ENCODE data around the gene KRT32. TPM values are rescaled to one million over a fixed set of nuclear protein-coding genes. Genes with fewer than 3 reads are reported as not detected.

KRT32 gene
- polyA plus RNA-seq, 1 donor from 2014 or later, result not detected

- no peaks in the 10 kb centered on the region for H3K36me3 Mint-ChIP-seq
- H3K4me3 Mint-ChIP-seq, result no peak overlapping the region
- H3K4me1 Mint-ChIP-seq, result no peaks in the 10 kb centered on the region
- H3K9me3 Mint-ChIP-seq, result peaks cover 0 to 2% (median 0%) of the 10 kb centered on the region in 3 donors
- H3K27ac Mint-ChIP-seq, result no peak overlapping the region
- H3K27me3 Mint-ChIP-seq, result peaks cover 13% of the 10 kb centered on the region
Measured at GRCh38 chr17:41457676-41458075, 9.5 kb downstream of the KRT32 start.

GRCh38 chr17:41456204-41456603 lies 11.0 kb downstream of the KRT32 start:
- no peaks in the 10 kb centered on the region for H3K36me3 Mint-ChIP-seq
- H3K4me3 Mint-ChIP-seq, result no peak overlapping the region
- no peak overlapping the region for H3K27ac Mint-ChIP-seq
- peaks cover 0 to 2% (median 0%) of the 10 kb centered on the region in 3 donors for H3K9me3 Mint-ChIP-seq
- no peaks in the 10 kb centered on the region for H3K4me1 Mint-ChIP-seq
- H3K27me3 Mint-ChIP-seq, result peaks cover 13% of the 10 kb centered on the region

GRCh38 chr17:41455236-41455635 lies 11.9 kb downstream of the KRT32 start:
- H3K27ac Mint-ChIP-seq, result no peak overlapping the region
- peaks cover 15% of the 10 kb centered on the region for H3K27me3 Mint-ChIP-seq
- H3K36me3 Mint-ChIP-seq, result peaks cover under 1% of the 10 kb centered on the region
- H3K9me3 Mint-ChIP-seq, result peaks cover 0 to 2% (median 0%) of the 10 kb centered on the region in 3 donors
- no peak overlapping the region for H3K4me3 Mint-ChIP-seq
- H3K4me1 Mint-ChIP-seq, result no peaks in the 10 kb centered on the region

GRCh38 chr17:41453066-41453465 lies 14.1 kb downstream of the KRT32 start:
- Mint-ChIP-seq H3K27me3 (peaks cover 10% of the 10 kb centered on the region), H3K4me1 (no peaks in the 10 kb centered on the region), H3K36me3 (peaks cover 2% of the 10 kb centered on the region), H3K9me3 (peaks cover 0 to 2% (median 0%) of the 10 kb centered on the region in 3 donors), H3K27ac (peak overlapping the region in 1 of 3 donors; percentile 2), H3K4me3 (no peak overlapping the region)

GRCh38 chr17:41452281-41452680 lies 14.9 kb downstream of the KRT32 start:
- Mint-ChIP-seq H3K4me3 (no peak overlapping the region), H3K36me3 (peaks cover 2% of the 10 kb centered on the region), H3K27me3 (peaks cover 9% of the 10 kb centered on the region), H3K27ac (no peak overlapping the region), H3K9me3 (peaks cover 0 to 2% (median 0%) of the 10 kb centered on the region in 3 donors), H3K4me1 (no peaks in the 10 kb centered on the region)

GRCh38 chr17:41451154-41451728 lies 15.9 kb downstream of the KRT32 start:
- Mint-ChIP-seq H3K27me3 (peaks cover 9% of the 10 kb centered on the region), H3K36me3 (peaks cover 2% of the 10 kb centered on the region), H3K4me3 (no peak overlapping the region), H3K27ac (no peak overlapping the region), H3K9me3 (peaks cover 0 to 2% (median 0%) of the 10 kb centered on the region in 3 donors), H3K4me1 (no peaks in the 10 kb centered on the region)

GRCh38 chr17:41449008-41449407 lies 18.2 kb downstream of the KRT32 start:
- no peaks in the 10 kb centered on the region for H3K4me1 Mint-ChIP-seq
- H3K9me3 Mint-ChIP-seq, result peaks cover 0 to 2% (median 0%) of the 10 kb centered on the region in 3 donors

GRCh38 chr17:41448506-41448905 lies 18.7 kb downstream of the KRT32 start:
- H3K9me3 Mint-ChIP-seq, result no peaks in the 10 kb centered on the region
- H3K27me3 Mint-ChIP-seq, result peaks cover 6% of the 10 kb centered on the region
- no peak overlapping the region for H3K4me3 Mint-ChIP-seq
- H3K36me3 Mint-ChIP-seq, result peaks cover 2% of the 10 kb centered on the region
- H3K27ac Mint-ChIP-seq, result no peak overlapping the region
- H3K4me1 Mint-ChIP-seq, result no peaks in the 10 kb centered on the region

More at GRCh38 chr17:41449008-41449407, 18.2 kb downstream of the KRT32 start:
- H3K27me3 Mint-ChIP-seq, result peaks cover 4% of the 10 kb centered on the region
- peaks cover 2% of the 10 kb centered on the region for H3K36me3 Mint-ChIP-seq
- no peak overlapping the region for H3K27ac Mint-ChIP-seq
- H3K4me3 Mint-ChIP-seq, result no peak overlapping the region

GRCh38 chr17:41446806-41447205 lies 20.4 kb downstream of the KRT32 start:
- Mint-ChIP-seq H3K9me3 (no peaks in the 10 kb centered on the region), H3K4me3 (no peak overlapping the region), H3K27ac (no peak overlapping the region), H3K27me3 (peaks cover 17% of the 10 kb centered on the region), H3K36me3 (peaks cover 2% of the 10 kb centered on the region), H3K4me1 (no peaks in the 10 kb centered on the region)

- H3K36me3 Mint-ChIP-seq, result no peaks in the 10 kb centered on the region
- H3K27me3 Mint-ChIP-seq, result peaks cover 17% of the 10 kb centered on the region
- peaks cover 0 to 2% (median 0%) of the 10 kb centered on the region in 3 donors for H3K9me3 Mint-ChIP-seq
- no peak overlapping the region for H3K4me3 Mint-ChIP-seq
- H3K4me1 Mint-ChIP-seq, result no peaks in the 10 kb centered on the region
- no peak overlapping the region for H3K27ac Mint-ChIP-seq
Measured at GRCh38 chr17:41444640-41445039, 22.5 kb downstream of the KRT32 start.

GRCh38 chr17:41444186-41444585 lies 23.0 kb downstream of the KRT32 start:
- Mint-ChIP-seq H3K4me3 (no peak overlapping the region), H3K27ac (no peak overlapping the region), H3K36me3 (no peaks in the 10 kb centered on the region), H3K9me3 (peaks cover 0 to 2% (median 0%) of the 10 kb centered on the region in 3 donors), H3K27me3 (peaks cover 19% of the 10 kb centered on the region), H3K4me1 (no peaks in the 10 kb centered on the region)

GRCh38 chr17:41442739-41443138 lies 24.4 kb downstream of the KRT32 start:
- Mint-ChIP-seq H3K4me1 (no peaks in the 10 kb centered on the region), H3K36me3 (no peaks in the 10 kb centered on the region), H3K4me3 (no peak overlapping the region), H3K27ac (no peak overlapping the region), H3K27me3 (peaks cover 18% of the 10 kb centered on the region), H3K9me3 (peaks cover 0 to 2% (median 0%) of the 10 kb centered on the region in 3 donors)

GRCh38 chr17:41440531-41441033 lies 26.6 kb downstream of the KRT32 start, which contains the start of gene KRT38:
Gene KRT38 (minus strand): TSS chr17:41440983. CDS start chr17:41440921, 62 bp downstream.
- H3K9me3 Mint-ChIP-seq, result peaks cover 0 to 2% (median 0%) of the 10 kb centered on the region in 3 donors
- H3K27me3 Mint-ChIP-seq, result peaks cover 18% of the 10 kb centered on the region
- H3K27ac Mint-ChIP-seq, result no peak within 1 kb of the TSS
- no peaks in the 10 kb centered on the region for H3K36me3 Mint-ChIP-seq
- peak within 1 kb of the TSS in 1 of 4 donors; percentile 54 for H3K4me3 Mint-ChIP-seq
- no peaks in the 10 kb centered on the region for H3K4me1 Mint-ChIP-seq

GRCh38 chr17:41439375-41439774 lies 27.8 kb downstream of the KRT32 start:
- H3K36me3 Mint-ChIP-seq, result no peaks in the 10 kb centered on the region
- peaks cover 18% of the 10 kb centered on the region for H3K27me3 Mint-ChIP-seq
- no peaks in the 10 kb centered on the region for H3K4me1 Mint-ChIP-seq
- H3K27ac Mint-ChIP-seq, result no peak overlapping the region
- peaks cover 0 to 2% (median 0%) of the 10 kb centered on the region in 3 donors for H3K9me3 Mint-ChIP-seq
- H3K4me3 Mint-ChIP-seq, result no peak overlapping the region

GRCh38 chr17:41437769-41438168 lies 29.4 kb downstream of the KRT32 start:
- Mint-ChIP-seq H3K27me3 (peaks cover 9% of the 10 kb centered on the region), H3K36me3 (no peaks in the 10 kb centered on the region), H3K4me1 (no peaks in the 10 kb centered on the region), H3K9me3 (peaks cover 0 to 2% (median 0%) of the 10 kb centered on the region in 3 donors), H3K27ac (no peak overlapping the region), H3K4me3 (no peak overlapping the region)

GRCh38 chr17:41437254-41437653 lies 29.9 kb downstream of the KRT32 start:
- no peak overlapping the region for H3K27ac Mint-ChIP-seq
- peaks cover 6% of the 10 kb centered on the region for H3K27me3 Mint-ChIP-seq
- no peak overlapping the region for H3K4me3 Mint-ChIP-seq

More at GRCh38 chr17:41437254-41437653, 29.9 kb downstream of the KRT32 start:
- H3K4me1 Mint-ChIP-seq, result no peaks in the 10 kb centered on the region
- peaks cover 0 to 2% (median 0%) of the 10 kb centered on the region in 3 donors for H3K9me3 Mint-ChIP-seq
- H3K36me3 Mint-ChIP-seq, result no peaks in the 10 kb centered on the region
